GM10248 (cell line): ENCODE data around the gene FAM219A.

Experiments
- CTCF ChIA-PET: fragments of 300-600 bp; sonication (Branson Sonifier 250); formaldehyde crosslinking; extraction: SDS; loops from one replicate; lab custom pipeline; 2021; ENCODE audit warnings: antibody characterized with exemption; lab: Yijun Ruan, JAX
- POLR2A ChIA-PET: fragments of 350-650 bp; sonication (Branson Sonifier 250); formaldehyde crosslinking; extraction: SDS; loops from one replicate; lab custom pipeline; 2020; ENCODE audit warnings: antibody characterized with exemption; lab: Yijun Ruan, JAX
- DNase-seq: peaks from one replicate; pipeline ENCODE4 v3.0.0; 2012; ENCODE audit errors: extremely low spot score
- TF ChIP-seq, protein P1 (sequence below): IDR thresholded peaks from 2 replicates; pipeline ENCODE4 v1.5.1; 2012; ENCODE audit warnings: mild to moderate bottlenecking, low read depth; ENCODE audit errors: extremely low read depth, missing control alignments, control extremely low read depth

The FAM219A gene

DNA sequence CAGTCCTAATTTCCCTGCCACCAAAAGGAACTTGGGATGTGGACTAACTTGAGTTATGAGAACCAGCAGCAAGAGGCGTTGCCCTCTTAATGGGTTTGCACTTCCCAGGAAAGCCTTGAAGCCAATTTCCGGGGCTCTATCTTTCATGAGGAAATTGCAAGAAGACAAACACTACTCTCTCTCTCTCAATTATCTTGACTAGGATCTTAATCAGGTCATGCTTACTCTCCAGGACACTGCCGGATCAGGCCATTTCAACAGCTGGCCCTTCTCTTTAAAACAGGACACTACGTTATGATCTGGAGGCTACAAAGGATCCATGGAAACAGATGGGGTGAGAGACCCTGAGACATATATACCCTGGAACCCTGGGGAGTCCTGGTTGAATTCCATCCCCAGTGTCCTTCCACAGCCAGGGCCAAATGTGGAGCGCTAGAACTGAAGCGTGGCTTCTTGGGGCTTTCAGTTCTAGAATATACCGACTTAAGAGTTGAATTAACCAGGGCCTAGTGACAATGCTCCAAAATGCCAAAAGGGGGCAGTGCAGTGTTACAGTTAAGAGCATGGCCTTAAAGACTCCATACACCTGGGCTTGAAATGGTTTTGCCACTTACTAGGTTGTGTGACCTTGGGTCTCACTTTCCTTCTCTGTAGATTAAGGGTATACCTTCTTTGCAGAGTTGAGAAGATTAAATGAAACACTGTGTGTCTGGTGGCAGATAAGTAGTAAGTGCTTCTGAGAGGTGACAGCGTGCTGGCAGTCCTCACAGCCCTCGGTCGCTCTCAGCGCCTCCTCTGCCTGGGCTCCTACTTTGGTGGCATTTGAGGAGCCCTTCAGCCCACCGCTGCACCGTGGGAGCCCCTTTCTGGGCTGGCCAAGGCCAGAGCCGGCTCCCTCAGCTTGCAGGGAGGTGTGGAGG, 21.1 kb downstream of the FAM219A start:
- DNase-seq, result peak; percentile 70
- CTCF ChIA-PET, result interaction anchor here (0.6 to 6.2 kb wide), 12 partner anchors 8 to 197 kb away, joined by 3 to 77 read pairs (median 4); no protein-coding TSS in a partner anchor
- TF ChIP-seq, protein P1, sequence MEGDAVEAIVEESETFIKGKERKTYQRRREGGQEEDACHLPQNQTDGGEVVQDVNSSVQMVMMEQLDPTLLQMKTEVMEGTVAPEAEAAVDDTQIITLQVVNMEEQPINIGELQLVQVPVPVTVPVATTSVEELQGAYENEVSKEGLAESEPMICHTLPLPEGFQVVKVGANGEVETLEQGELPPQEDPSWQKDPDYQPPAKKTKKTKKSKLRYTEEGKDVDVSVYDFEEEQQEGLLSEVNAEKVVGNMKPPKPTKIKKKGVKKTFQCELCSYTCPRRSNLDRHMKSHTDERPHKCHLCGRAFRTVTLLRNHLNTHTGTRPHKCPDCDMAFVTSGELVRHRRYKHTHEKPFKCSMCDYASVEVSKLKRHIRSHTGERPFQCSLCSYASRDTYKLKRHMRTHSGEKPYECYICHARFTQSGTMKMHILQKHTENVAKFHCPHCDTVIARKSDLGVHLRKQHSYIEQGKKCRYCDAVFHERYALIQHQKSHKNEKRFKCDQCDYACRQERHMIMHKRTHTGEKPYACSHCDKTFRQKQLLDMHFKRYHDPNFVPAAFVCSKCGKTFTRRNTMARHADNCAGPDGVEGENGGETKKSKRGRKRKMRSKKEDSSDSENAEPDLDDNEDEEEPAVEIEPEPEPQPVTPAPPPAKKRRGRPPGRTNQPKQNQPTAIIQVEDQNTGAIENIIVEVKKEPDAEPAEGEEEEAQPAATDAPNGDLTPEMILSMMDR, result peak; percentile 83
- POLR2A ChIA-PET, result no interaction called here

DNA sequence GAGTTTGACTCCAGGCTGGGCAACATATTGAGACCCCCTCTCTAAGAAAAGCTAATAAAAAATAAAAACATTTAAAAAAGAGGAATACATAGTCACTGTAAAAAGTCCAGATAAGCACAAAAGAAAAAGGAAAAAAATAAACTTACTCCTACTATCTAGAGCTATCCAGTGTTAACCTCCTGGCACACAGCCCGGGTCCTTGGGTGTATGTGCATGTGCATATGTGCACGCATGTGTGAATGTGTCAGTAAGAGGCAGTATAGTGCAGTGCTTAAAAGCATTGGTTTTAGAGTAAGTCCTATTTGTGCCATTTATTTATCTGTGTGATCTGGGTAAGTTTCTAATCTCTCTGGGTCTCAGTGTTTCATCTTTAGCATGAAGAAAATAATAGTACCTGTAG, 26.7 kb downstream of the FAM219A start:
- TF ChIP-seq, protein P1, result no peak
- no peak for DNase-seq
- ChIA-PET POLR2A (no interaction called here), CTCF (interaction anchor here (0.7 to 3.0 kb wide), 7 partner anchors 10 to 172 kb away, joined by 3 to 19 read pairs (median 3); no protein-coding TSS in a partner anchor)

DNA sequence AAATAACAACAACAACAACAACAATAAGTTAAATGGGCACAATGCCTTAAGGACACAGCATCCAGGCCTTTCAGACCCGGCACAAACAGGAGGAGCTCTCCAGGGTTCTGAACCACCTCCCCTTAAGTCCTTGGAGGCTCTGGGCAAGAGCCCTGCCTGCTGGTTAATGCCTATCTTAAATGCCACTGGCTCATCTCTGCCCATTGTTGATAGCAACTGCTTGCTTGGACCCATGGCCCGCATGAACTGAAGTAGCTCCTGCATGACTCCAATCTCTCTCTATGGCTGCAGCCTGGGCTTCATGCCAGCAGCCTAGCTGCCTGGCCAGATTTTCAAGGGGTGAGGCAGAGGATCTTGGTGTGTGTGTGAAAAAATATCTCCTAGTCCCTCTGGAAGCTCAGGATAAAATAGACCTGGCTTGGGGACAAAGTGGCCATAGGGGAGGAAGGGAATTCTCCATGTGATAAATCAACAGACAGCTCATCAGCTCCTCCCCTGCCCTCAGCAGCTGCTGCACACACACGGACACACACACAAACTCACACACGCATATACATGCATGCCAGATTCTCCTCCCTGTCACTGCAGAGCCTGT, 27.4 kb downstream of the FAM219A start:
- POLR2A ChIA-PET, result no interaction called here
- CTCF ChIA-PET, result interaction anchor here (1.2 to 3.0 kb wide), 5 partner anchors 9 to 117 kb away, joined by 3 to 19 read pairs (median 6); no protein-coding TSS in a partner anchor
- TF ChIP-seq, protein P1, result no peak
- peak; percentile 35 for DNase-seq

DNA sequence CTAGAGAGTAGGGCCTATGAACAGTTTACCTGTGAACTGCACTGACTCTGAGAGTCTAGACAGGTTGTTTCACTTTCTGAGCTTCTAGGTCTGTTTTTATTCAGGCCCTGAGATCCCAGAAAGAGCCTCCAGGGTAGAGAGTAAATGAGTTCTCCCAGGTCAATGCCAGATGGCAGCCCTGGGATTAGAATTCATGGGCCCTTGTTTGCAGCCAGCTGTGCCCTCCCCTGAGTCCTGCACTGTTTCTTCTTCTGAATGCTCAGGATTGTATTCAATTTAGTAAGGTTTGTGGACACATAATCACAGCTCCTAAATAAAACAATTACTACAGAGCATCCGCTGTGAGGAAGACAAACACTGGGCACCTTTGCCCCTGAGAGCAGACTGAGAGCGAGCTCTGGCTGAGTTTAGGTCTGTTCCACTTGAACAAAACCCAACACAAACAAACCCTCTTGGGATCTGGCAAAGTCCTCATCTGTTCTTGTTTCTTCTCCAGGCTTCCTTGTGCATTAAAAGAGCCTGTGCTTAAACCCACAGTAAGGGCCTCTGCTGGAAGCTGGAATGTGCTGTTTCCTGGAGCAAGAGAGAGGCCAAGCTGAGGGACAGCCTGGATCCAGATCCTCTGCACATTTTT, 29.9 kb downstream of the FAM219A start:
- ChIA-PET POLR2A (no interaction called here), CTCF (interaction anchor here (0.8 to 2.2 kb wide), 6 partner anchors 10 to 72 kb away, joined by 3 to 10 read pairs (median 4); no protein-coding TSS in a partner anchor)
- TF ChIP-seq, protein P1, result no peak
- DNase-seq, result no peak

DNA sequence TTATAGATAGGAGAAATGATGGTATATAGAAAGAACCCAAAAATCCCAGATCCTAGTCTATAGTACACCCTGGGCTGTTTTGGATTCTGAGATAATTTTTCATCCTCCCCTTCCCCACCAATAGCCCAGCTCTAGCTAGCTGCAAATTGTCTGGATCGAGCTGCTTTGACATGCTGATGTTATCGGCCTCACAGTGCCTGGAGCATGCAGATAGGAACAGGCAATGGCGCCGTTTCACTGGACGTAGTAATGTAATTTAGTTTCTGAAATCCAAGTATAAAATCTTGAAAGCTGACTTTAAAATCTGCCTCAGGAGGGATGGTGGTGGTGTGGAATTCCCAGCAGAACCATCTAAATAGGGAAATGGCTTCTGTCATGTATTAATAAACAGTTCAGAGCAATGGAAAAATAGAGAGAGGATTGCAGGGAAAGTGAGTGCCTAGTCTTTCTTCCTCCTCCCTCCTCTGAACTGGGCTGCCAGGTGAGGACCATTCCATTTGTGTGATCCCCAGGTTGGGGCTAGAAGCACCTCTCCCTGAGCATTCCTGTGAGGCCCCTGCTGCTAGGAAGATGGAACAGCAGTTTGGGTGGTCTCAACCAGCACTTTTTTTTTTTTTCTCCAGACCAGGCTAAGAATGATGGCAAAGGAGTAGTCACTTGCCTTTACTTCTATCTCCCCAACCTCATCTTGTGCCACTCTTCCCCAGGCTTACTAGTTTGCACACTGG, 31.9 kb downstream of the FAM219A start:
- TF ChIP-seq, protein P1, result no peak
- ChIA-PET POLR2A (no interaction called here), CTCF (interaction anchor here (1.2 kb wide), 1 partner anchor 22 kb away, joined by 5 read pairs; no protein-coding TSS in a partner anchor)
- no peak for DNase-seq
